Adipocyte (in vitro differentiated cells): ENCODE results near the gene TIAM1.
A peak's percentile ranks its signal among the peaks of the same experiment; 100 is the strongest.

ENCODE experiments used
- DNase-seq: peaks from one replicate; pipeline ENCODE4 v3.0.0-alpha.2; 2015; ENCODE audit warnings: low read depth
- H3K27me3 ChIP-seq: replicated peaks from 2 replicates; pipeline ENCODE4 v1.7.0; 2013; ENCODE audit warnings: mild to moderate bottlenecking, low read length, moderate library complexity; ENCODE audit not compliant: control insufficient read depth, insufficient read depth
- H3K36me3 ChIP-seq: 2 replicates; pipeline ENCODE4 v1.7.0; 2013; ENCODE audit warnings: low read length, mild to moderate bottlenecking, moderate library complexity; ENCODE audit not compliant: control insufficient read depth, insufficient read depth, severe bottlenecking
- H3K4me1 ChIP-seq: 2 replicates; pipeline ENCODE4 v1.7.0; 2013; ENCODE audit warnings: mild to moderate bottlenecking, low read length, moderate library complexity; ENCODE audit not compliant: control insufficient read depth, insufficient read depth
- H3K4me3 ChIP-seq: 2 replicates; pipeline ENCODE4 v1.7.0; 2013; ENCODE audit warnings: mild to moderate bottlenecking, low read length, moderate library complexity
- H3K9ac ChIP-seq: 2 replicates; pipeline ENCODE4 v1.7.0; 2013; ENCODE audit warnings: mild to moderate bottlenecking, low read length, moderate library complexity
- H3K9me3 ChIP-seq: 2 replicates; pipeline ENCODE4 v1.7.0; 2013; ENCODE audit warnings: mild to moderate bottlenecking, low read length, moderate library complexity; ENCODE audit not compliant: control insufficient read depth

Gene TIAM1

GRCh38 chr21:31140025-31140424 lies 204.0 kb downstream of the TIAM1 start:
- H3K4me1 ChIP-seq = peaks cover 23% of the 10 kb centered on the region
- H3K9me3 ChIP-seq = no peaks in the 10 kb centered on the region
- no peaks in the 10 kb centered on the region for H3K36me3 ChIP-seq
- no peak overlapping the region for H3K9ac ChIP-seq
- H3K27me3 ChIP-seq = no peaks in the 10 kb centered on the region
- H3K4me3 ChIP-seq = no peak overlapping the region
- DNase-seq = no peak

DNA sequence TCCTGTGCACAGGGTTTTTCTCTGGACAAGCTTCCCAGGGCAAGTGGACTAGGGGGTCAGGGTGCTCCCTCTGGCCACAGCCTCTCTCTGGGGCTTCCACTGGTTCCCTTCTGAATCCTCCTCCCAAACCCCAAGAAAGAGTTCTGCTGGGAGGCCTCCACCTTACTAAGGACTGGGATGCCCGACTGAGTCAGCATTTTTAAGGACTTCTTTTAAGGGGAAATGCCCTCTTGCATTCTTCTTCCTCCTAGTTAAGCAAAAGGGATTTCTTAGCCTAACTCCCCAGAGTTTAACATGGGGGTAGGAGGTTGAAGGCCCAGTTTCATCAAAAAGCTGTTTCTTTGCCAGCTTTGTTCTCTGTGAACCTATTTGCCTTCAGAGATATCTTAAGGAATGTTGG lies 206.1 kb downstream of the TIAM1 start:
- H3K36me3 ChIP-seq = no peaks in the 10 kb centered on the region
- DNase-seq = no peak
- peaks cover 23% of the 10 kb centered on the region for H3K4me1 ChIP-seq
- H3K4me3 ChIP-seq = no peak overlapping the region
- no peaks in the 10 kb centered on the region for H3K27me3 ChIP-seq
- H3K9me3 ChIP-seq = no peaks in the 10 kb centered on the region
- H3K9ac ChIP-seq = peak overlapping the region; percentile 7

GRCh38 chr21:31136891-31137290 lies 207.2 kb downstream of the TIAM1 start:
- H3K4me1 ChIP-seq = peaks cover 23% of the 10 kb centered on the region
- no peak for DNase-seq
- no peaks in the 10 kb centered on the region for H3K27me3 ChIP-seq
- H3K9ac ChIP-seq = no peak overlapping the region
- no peaks in the 10 kb centered on the region for H3K9me3 ChIP-seq
- no peak overlapping the region for H3K4me3 ChIP-seq
- no peaks in the 10 kb centered on the region for H3K36me3 ChIP-seq

GRCh38 chr21:31135531-31136184 lies 208.4 kb downstream of the TIAM1 start:
- no peak for DNase-seq
- H3K36me3 ChIP-seq = no peaks in the 10 kb centered on the region
- H3K27me3 ChIP-seq = no peaks in the 10 kb centered on the region
- H3K4me1 ChIP-seq = peaks cover 23% of the 10 kb centered on the region
- no peak overlapping the region for H3K9ac ChIP-seq
- H3K9me3 ChIP-seq = no peaks in the 10 kb centered on the region
- H3K4me3 ChIP-seq = no peak overlapping the region

GRCh38 chr21:31133243-31133830 lies 210.7 kb downstream of the TIAM1 start:
- no peak for DNase-seq
- no peaks in the 10 kb centered on the region for H3K36me3 ChIP-seq

GRCh38 chr21:31132574-31133242 lies 211.4 kb downstream of the TIAM1 start:
- no peaks in the 10 kb centered on the region for H3K36me3 ChIP-seq
- no peaks in the 10 kb centered on the region for H3K27me3 ChIP-seq
- no peaks in the 10 kb centered on the region for H3K9me3 ChIP-seq
- no peak for DNase-seq
- H3K4me3 ChIP-seq = no peak overlapping the region
- no peak overlapping the region for H3K9ac ChIP-seq
- H3K4me1 ChIP-seq = peaks cover 8% of the 10 kb centered on the region

More at GRCh38 chr21:31133243-31133830, 210.7 kb downstream of the TIAM1 start:
- H3K9me3 ChIP-seq = no peaks in the 10 kb centered on the region
- no peak overlapping the region for H3K4me3 ChIP-seq
- H3K27me3 ChIP-seq = no peaks in the 10 kb centered on the region
- no peak overlapping the region for H3K9ac ChIP-seq
- H3K4me1 ChIP-seq = peaks cover 15% of the 10 kb centered on the region

- Histone ChIP-seq H3K27me3 (no peaks in the 10 kb centered on the region), H3K36me3 (no peaks in the 10 kb centered on the region), H3K9ac (no peak overlapping the region), H3K9me3 (no peaks in the 10 kb centered on the region), H3K4me1 (no peaks in the 10 kb centered on the region), H3K4me3 (no peak overlapping the region)
- no peak for DNase-seq
These were observed 213.2 kb downstream of the TIAM1 start for GRCh38 chr21:31130821-31131220.

DNA sequence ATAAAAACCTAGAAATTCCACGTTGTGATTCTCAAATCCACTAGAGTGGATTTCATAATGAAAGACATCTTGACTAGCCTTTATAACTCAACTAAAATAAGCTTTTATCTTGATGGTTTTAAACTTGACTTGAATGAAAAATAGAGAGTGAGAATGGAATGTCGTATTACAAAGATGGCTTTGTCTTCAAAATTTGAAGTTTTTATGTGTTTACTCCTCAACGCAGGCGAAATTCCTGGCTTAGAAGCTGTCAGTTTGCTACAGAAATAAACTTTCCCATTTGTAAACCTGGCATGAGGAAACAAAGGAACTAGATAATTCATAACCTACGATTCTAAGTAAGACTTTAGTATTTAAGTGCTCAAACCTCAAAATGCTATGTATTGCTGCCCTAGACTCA lies 215.8 kb downstream of the TIAM1 start:
- H3K9me3 ChIP-seq = no peaks in the 10 kb centered on the region
- no peaks in the 10 kb centered on the region for H3K27me3 ChIP-seq
- no peak for DNase-seq
- no peak overlapping the region for H3K4me3 ChIP-seq
- no peaks in the 10 kb centered on the region for H3K36me3 ChIP-seq
- no peaks in the 10 kb centered on the region for H3K4me1 ChIP-seq
- no peak overlapping the region for H3K9ac ChIP-seq

DNA sequence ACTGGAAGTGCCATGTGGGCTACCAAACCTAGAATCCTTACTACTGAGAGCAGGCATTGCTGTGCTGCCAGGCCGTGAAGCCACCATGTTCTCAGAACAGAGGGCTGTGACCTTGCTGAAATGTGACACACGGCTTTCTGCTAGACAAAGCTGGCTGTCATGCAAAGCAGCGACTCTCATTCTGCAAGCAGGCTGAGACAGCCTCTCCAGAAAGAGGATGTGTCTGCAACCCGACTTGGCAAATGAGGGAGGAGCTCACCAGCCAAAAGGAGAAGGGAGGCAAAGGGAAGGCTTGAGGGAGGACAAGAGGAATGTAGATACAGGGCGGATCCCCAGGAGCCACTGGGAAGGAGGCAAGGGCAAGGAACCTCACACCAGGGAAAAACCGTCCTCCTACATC lies 220.1 kb downstream of the TIAM1 start:
- DNase-seq = no peak
- Histone ChIP-seq H3K9ac (no peak overlapping the region), H3K4me3 (no peak overlapping the region), H3K9me3 (no peaks in the 10 kb centered on the region), H3K4me1 (no peaks in the 10 kb centered on the region), H3K36me3 (peaks cover 4% of the 10 kb centered on the region), H3K27me3 (no peaks in the 10 kb centered on the region)

DNA sequence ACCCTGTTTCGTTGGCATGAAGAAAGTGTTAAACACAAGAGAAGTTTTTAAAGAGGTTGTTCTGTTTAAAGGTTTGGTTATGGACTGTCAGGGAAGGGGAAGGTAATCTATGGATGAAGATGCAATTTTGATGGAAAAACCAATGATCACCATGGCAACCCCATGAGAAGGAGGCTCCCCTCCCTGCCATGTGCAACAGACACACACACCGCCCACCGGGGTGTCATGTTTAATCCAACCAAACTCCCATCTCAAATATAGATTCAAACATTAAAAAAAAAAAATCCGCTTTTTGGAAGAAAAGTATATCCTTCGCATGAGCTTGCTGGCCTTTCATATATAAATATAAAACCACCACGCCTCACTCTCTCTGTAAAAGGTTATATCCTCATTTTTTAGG lies 224.9 kb downstream of the TIAM1 start:
- no peak overlapping the region for H3K9ac ChIP-seq
- peaks cover 4% of the 10 kb centered on the region for H3K36me3 ChIP-seq
- H3K27me3 ChIP-seq = no peaks in the 10 kb centered on the region
- peaks cover 11% of the 10 kb centered on the region for H3K4me1 ChIP-seq
- H3K4me3 ChIP-seq = no peak overlapping the region
- no peaks in the 10 kb centered on the region for H3K9me3 ChIP-seq
- DNase-seq = no peak

GRCh38 chr21:31117128-31117916 lies 226.7 kb downstream of the TIAM1 start:
- Histone ChIP-seq H3K4me1 (peaks cover 11% of the 10 kb centered on the region), H3K9me3 (no peaks in the 10 kb centered on the region), H3K9ac (no peak overlapping the region), H3K36me3 (no peaks in the 10 kb centered on the region), H3K27me3 (no peaks in the 10 kb centered on the region), H3K4me3 (no peak overlapping the region)
- peak; percentile 77 for DNase-seq
